Peyer's patch (tissue), 4 donors: Measurements from ENCODE around the gene TRMT44. TPM values are rescaled to one million over a fixed set of nuclear protein-coding genes. Genes with fewer than 3 reads are reported as not detected.
"Not testable (repeated sequence)": the region's sequence is repeated elsewhere in the genome, so short reads cannot be mapped to it uniquely, and the experiment has no call there.

Experiments
- DNase-seq, 3 donors: peaks; one replicate each; pipeline ENCODE4 v3.0.0-alpha.2; 2017 to 2019
- H3K27ac ChIP-seq, 4 donors: fragments of 200-600 bp; sonication (generic); one replicate each; pipeline ENCODE4 v1.5.1; 2016 to 2019
- H3K27me3 ChIP-seq, 2 donors: fragments of 200-600 bp; sonication (generic); one replicate each; pipeline ENCODE4 v1.5.1; 2019
- H3K36me3 ChIP-seq, 3 donors: fragments of 200-600 bp; sonication (generic); one replicate each; pipeline ENCODE4 v1.5.1; 2016 to 2019
- H3K4me1 ChIP-seq, 4 donors: fragments of 200-600 bp; sonication (generic); one replicate each; pipeline ENCODE4 v1.5.1; 2016 to 2019
- H3K4me3 ChIP-seq, 4 donors: fragments of 200-600 bp; sonication (generic); 1 replicate in 3 of 4; 2 replicates in 1 of 4; pipeline ENCODE4 v1.5.1; 2016 to 2019; ENCODE audit warnings: mild to moderate bottlenecking in 1 of 4
- H3K9me3 ChIP-seq, 4 donors: fragments of 200-600 bp; sonication (generic); one replicate each; pipeline ENCODE4 v1.5.1; 2016 to 2019; ENCODE audit warnings: mild to moderate bottlenecking in 1 of 4
- POLR2A ChIP-seq, 2 donors: fragments of 450-650 bp; IDR thresholded peaks; one replicate each; pipeline ENCODE4 v1.5.1; 2017; ENCODE audit warnings: antibody characterized with exemption in 2 of 2, mild to moderate bottlenecking in 2 of 2, moderate library complexity in 2 of 2
- total RNA-seq, 4 donors: library from RNA; depleted of rRNA; stranded (reverse); fragments of >200 nt; gene quantifications; one replicate each; pipeline ENCODE4 v1.1.0, GENCODE V29; 2016
- TF ChIP-seq, protein P1 (sequence below), 6 experiments: fragments of 450-650 bp in 4 of 6; fragments of 200-600 bp in 2 of 6; sonication (generic) in 1 of 6; IDR thresholded peaks; one replicate each; pipeline ENCODE4 v1.5.1; 2017 to 2019; ENCODE audit warnings: antibody characterized with exemption in 6 of 6, mild to moderate bottlenecking in 3 of 6, moderate library complexity in 1 of 6

TRMT44 gene
- total RNA-seq, 4 donors from 2014 or later, result 16.8 to 31.6 (median 28.1) TPM

DNA sequence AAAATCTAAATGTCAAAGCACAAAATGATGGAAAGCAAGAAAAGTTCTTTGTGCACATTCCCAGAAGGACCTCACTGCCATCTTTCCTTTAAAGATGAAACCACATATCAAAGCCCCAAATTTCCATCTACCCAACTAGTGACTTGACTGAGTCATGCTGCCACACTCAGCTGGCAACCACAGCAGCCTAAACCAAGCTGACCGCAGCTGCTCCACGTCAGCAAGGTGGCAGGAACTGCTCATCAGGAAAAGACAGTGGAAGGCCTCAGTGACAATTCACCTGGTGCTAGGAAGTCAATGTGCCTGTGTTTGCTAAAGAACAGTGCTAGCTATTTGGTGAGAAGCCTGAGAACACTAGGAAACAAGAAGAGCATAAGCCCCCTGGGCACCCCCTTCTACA is 26.2 kb upstream of the TRMT44 start:
- Histone ChIP-seq H3K9me3 (no peaks in the 10 kb centered on the region), H3K4me1 (no peaks in the 10 kb centered on the region), H3K27me3 (no peaks in the 10 kb centered on the region), H3K4me3 (no peak overlapping the region), H3K36me3 (peaks cover 0 to 30% (median 0%) of the 10 kb centered on the region in 3 donors), H3K27ac (no peak overlapping the region)
- TF ChIP-seq, protein P1, sequence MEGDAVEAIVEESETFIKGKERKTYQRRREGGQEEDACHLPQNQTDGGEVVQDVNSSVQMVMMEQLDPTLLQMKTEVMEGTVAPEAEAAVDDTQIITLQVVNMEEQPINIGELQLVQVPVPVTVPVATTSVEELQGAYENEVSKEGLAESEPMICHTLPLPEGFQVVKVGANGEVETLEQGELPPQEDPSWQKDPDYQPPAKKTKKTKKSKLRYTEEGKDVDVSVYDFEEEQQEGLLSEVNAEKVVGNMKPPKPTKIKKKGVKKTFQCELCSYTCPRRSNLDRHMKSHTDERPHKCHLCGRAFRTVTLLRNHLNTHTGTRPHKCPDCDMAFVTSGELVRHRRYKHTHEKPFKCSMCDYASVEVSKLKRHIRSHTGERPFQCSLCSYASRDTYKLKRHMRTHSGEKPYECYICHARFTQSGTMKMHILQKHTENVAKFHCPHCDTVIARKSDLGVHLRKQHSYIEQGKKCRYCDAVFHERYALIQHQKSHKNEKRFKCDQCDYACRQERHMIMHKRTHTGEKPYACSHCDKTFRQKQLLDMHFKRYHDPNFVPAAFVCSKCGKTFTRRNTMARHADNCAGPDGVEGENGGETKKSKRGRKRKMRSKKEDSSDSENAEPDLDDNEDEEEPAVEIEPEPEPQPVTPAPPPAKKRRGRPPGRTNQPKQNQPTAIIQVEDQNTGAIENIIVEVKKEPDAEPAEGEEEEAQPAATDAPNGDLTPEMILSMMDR (IDR thresholded peaks at IDR 0.05), result no peak
- TF ChIP-seq POLR2A (IDR thresholded peaks at IDR 0.05), result no peak
- no peak for DNase-seq

DNA sequence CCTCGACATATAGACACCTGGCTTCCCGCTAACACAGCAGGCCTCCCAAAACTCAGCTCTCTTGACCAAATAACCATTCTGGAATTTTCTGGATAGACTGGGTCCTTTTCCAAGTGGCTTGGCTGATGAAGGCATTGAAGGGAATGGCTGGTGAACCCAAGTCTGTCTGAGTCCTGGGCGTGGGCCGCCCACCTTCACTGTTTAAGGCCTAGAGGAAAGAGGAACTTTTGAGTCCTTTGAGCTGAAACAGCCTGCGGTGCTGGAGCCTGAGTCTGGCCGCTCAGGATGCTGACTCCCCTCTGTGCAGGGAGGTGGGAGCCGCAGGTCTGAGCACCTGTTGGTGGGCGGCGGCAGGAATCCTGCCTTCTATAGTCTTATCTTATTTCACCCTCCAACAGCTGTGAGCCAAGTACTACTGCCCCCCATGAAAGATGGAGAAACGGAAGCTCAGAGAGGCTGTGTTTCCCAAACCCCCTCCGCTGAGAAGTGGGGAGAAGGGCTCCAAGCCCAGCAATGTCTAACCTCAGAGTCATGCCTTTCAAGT is 23.4 kb upstream of the TRMT44 start:
- no peak for DNase-seq
- TF ChIP-seq POLR2A (IDR thresholded peaks at IDR 0.05), result no peak
- TF ChIP-seq, protein P1 (IDR thresholded peaks at IDR 0.05), result no peak
- peaks cover 0 to 30% (median 0%) of the 10 kb centered on the region in 3 donors for H3K36me3 ChIP-seq
- no peaks in the 10 kb centered on the region for H3K27me3 ChIP-seq
- H3K27ac ChIP-seq, result no peak overlapping the region
- no peaks in the 10 kb centered on the region for H3K4me1 ChIP-seq
- H3K9me3 ChIP-seq, result no peaks in the 10 kb centered on the region
- no peak overlapping the region for H3K4me3 ChIP-seq

DNA sequence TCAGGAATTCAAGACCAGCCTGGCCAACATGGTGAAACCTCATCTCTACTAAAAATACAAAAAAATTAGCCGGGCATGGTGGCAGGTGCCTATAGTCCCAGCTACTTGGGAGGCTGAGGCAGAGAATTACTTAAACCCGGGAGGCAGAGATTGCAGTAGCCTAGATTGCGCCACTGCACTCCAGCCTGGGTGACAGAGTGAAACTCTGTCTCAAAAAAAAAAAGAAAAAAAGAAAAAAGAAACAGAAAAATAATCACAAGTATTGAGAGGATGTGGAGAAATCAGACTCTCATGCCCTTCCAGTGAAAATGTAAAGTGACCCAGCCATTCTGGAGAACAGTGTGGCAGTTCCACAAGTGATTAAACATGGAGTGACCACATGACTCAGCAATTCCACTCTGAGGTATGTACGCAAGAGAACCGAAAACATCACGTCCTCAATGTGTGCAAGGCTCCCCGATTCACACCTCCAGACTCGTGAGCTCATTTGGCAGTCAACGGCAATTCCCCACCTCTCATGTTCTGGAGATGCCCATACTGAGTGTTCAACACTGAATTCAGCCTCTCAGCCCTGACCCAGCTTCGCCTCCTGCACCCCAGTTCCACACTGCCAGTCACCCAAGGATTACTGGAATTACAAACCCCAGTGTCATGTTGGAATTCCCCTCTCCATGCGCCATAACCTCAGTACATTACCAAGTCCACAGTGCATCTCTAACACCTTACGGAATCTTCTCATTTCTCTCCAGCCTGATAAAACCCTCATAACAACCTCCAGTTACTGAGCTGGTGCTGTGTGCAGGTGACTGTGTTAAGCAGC is 21.1 kb upstream of the TRMT44 start:
- TF ChIP-seq, protein P1 (IDR thresholded peaks at IDR 0.05), result no peak
- TF ChIP-seq POLR2A (IDR thresholded peaks at IDR 0.05), result no peak
- Histone ChIP-seq H3K4me1 (no peaks in the 10 kb centered on the region), H3K27ac (no peak overlapping the region), H3K36me3 (peaks cover 0 to 24% (median 0%) of the 10 kb centered on the region in 3 donors), H3K4me3 (no peak overlapping the region), H3K9me3 (no peaks in the 10 kb centered on the region), H3K27me3 (no peaks in the 10 kb centered on the region)
- DNase-seq, result no peak

DNA sequence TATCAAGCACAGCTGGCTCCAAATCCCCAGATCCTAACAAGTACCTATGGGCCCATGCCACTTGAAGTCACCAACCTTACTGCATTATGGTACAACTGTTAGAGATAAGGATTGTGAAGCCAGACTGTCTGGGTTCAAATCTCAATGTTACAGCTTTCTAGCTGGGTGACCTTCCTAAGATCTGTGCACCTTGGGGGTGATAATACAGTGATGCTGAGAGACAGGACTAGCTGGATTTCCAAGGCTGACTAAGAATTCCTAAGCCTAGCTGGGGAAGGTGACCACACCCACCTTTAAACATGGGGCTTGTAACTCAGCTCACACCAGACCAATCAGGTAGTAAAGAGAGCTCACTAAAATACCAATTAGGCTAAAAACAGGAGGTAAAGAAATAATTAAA is 20.4 kb upstream of the TRMT44 start:
- H3K4me3 ChIP-seq, H3K27me3 ChIP-seq, H3K4me1 ChIP-seq, DNase-seq, H3K9me3 ChIP-seq, H3K27ac ChIP-seq: not testable (repeated sequence)
- peaks cover 0 to 17% (median 0%) of the 10 kb centered on the region in 3 donors for H3K36me3 ChIP-seq

DNA sequence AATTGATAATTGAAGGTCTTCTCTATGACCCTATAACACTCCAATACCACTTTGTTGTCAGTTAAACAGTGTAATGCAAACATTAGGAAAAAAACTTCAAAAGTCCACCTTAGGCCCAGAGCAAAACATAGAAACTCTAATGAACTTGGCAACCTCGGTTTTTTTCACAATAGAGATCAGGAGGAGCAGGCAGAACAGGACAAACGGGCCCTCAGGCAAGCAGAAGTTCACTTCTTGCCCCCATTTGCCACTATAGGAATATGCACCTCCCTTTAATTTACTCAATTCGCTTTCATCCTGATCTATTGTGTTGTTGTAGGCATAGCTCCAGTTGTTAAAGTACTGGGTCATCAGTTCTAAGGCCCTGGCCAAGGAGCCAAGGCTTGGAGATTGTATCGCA is 18.2 kb upstream of the TRMT44 start:
- Histone ChIP-seq H3K4me3 (no peak overlapping the region), H3K4me1 (peaks cover 0 to 7% (median 2%) of the 10 kb centered on the region in 4 donors), H3K36me3 (peaks cover 0 to 5% (median 0%) of the 10 kb centered on the region in 3 donors), H3K27ac (no peak overlapping the region), H3K9me3 (no peaks in the 10 kb centered on the region), H3K27me3 (no peaks in the 10 kb centered on the region)
- TF ChIP-seq, protein P1 (IDR thresholded peaks at IDR 0.05), result no peak
- TF ChIP-seq POLR2A (IDR thresholded peaks at IDR 0.05), result no peak
- no peak for DNase-seq

DNA sequence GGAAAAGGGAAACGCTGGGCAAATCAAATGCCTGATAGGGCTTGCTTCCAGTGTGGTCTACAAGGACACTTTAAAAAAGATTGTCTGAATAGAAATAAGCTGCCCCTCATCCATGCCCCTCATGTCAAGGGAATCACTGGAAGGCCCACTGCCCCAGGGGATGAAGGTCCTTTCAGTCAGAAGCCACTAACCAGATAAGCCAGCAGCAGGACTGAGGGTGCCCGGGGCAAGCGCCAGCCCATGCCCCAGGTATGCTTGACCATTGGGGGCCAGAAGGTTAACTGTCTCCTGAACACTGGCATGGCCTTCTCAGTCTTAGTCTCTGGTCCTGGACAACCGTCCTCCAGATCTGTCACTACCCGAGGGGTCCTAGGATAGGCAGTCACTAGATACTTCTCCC is 17.8 kb upstream of the TRMT44 start:
- Histone ChIP-seq H3K9me3 (no peaks in the 10 kb centered on the region), H3K4me1 (peaks cover 0 to 11% (median 4%) of the 10 kb centered on the region in 4 donors), H3K27ac (no peak overlapping the region), H3K27me3 (no peaks in the 10 kb centered on the region), H3K4me3 (no peak overlapping the region), H3K36me3 (peaks cover 0 to 5% (median 0%) of the 10 kb centered on the region in 3 donors)
- no peak for DNase-seq
- no peak for TF ChIP-seq POLR2A (IDR thresholded peaks at IDR 0.05)
- TF ChIP-seq, protein P1 (IDR thresholded peaks at IDR 0.05), result no peak
